Fibroblast of skin of left quadriceps (primary cell): ENCODE data around the gene PTPN11.
"Not testable (repeated sequence)": the region's sequence is repeated elsewhere in the genome, so short reads cannot be mapped to it uniquely, and the experiment has no call there.

Experiments
- DNase-seq, 2 experiments: peaks; one replicate each; pipeline ENCODE4 v3.0.0-alpha.2; 2013; ENCODE audit warnings: low read depth in 2 of 2

Gene PTPN11

DNA sequence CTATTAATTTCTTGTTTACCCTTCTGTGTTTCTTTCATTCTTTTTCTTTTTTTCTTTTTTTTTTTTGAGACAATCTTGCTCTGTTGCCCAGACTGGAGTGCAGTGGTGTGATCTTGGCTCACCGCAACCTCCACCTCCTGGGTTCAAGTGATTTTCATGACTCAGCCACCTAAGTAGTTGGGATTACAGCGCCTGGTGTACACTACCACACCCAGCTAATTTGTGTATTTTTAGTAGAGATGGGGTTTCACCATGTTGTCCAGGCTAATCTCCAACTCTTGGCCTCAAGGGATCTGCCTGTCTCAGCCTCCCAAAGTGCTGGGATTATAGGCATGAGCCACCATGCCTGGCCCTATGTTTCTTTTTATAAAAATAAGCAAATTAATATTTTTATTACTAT, 29.4 kb downstream of the PTPN11 start:
- DNase-seq = not testable (repeated sequence)

DNA sequence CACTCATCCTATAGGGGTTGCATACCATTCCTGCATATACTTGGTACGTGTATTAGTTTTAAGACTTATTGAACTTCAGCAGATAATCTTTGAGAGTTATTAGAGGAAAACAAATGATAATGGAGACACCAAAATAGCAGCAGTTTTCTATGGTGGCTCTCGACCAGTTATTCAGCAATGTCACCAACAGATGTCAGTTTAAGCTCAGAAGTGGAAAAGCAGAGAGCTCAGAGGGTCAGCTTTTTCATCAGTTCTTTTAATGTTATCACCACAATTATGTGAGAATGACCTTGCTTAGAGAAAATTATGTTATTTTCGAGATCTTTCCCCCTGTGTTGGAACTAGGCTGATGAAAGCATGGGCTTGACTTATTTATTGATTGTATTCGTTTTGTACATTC, 32.0 kb downstream of the PTPN11 start:
- no peak for DNase-seq

DNA sequence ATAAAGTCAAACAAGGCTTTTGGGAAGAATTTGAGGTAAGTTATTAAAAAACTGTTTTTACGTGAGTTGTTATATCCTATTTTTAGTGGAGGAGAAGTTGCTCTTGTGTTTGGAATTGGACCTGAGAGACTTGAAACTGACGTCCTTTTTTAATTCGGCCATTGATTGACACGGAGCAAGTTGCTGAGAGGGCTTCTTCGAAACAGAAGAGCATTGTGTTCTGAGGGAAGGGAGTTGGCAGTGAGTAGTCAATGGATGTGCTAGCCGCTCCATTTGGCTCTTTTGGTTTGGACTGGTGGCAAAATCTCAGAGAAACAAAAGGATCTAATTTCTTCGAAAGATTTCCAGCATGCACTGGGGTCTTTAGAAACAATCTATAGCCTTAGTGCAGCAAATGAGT, 37.3 kb downstream of the PTPN11 start:
- DNase-seq = no peak

DNA sequence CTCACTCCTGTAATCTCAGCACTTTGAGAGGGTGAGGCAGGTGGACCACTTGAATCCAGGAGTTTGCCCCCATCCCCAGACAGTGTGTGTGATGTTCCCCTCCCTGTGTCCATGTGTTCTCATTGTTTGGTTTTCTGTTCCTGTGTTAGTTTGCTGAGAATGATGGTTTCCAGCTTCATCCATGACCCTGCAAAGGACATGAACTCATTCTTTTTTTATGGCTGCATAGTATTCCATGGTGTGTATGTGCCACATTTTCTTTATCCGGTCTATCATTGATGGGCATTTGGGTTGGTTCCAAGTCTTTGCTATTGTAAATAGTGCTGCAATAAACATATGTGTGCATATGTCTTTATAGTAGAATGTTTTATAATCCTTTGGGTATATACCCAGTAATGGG, 38.4 kb downstream of the PTPN11 start:
- not testable (repeated sequence) for DNase-seq

DNA sequence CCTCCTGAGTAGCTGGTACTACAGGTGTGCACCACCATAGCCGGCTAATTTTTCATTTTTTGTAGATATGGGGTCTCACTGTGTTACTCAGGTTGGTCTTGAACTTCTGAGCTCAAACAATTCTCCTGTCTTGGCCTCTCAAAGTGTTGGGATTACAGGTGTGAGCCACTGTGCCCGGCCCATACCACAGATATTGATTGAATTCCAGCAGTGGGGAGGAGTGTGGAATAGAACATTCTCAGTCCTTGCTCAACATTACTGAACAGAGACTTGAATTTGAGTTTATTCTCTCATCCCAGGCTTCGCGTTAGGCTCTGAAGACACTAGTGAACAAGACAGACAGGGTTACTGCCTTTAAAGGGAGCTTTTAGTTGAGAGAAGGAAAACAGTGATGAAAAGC, 39.6 kb downstream of the PTPN11 start:
- DNase-seq = no peak

DNA sequence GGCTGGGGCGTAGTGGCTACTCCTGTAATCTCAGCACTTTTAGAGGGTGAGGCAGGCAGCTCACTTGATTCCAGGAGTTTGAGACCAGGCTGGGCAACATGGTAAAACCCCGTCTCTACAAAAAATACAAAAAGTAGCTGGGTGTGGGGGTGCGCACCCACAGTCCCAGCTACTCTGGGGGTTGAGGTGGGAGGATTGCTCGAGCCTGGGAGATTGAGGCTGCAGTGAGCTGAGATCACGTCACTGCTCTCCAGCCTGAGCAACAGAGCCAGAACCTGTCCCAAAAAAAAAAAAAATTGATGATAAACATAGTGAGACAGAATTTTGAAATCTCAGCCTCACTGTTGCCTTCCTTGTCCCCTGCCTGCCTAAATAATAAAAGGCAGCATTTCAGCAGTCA, 40.0 kb downstream of the PTPN11 start:
- no peak for DNase-seq

DNA sequence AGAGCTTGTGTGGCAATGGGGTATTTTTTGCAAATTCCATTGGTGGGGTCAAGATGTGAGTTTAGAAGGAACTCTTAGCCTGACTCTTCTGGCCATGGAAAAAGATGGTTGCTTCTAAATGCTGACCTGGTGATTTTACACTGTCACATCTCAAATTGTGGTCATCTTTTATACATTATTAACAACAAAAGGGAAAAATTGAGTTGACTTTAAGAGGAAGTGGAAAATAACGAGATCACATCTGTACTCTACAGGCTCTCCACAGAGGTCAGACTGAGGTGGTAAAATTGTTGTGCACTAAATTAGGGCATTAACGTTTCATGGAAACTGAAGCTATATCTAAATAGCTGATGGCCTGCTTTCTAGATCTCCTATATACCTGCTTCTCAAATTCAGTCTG, 44.7 kb downstream of the PTPN11 start:
- DNase-seq = no peak

DNA sequence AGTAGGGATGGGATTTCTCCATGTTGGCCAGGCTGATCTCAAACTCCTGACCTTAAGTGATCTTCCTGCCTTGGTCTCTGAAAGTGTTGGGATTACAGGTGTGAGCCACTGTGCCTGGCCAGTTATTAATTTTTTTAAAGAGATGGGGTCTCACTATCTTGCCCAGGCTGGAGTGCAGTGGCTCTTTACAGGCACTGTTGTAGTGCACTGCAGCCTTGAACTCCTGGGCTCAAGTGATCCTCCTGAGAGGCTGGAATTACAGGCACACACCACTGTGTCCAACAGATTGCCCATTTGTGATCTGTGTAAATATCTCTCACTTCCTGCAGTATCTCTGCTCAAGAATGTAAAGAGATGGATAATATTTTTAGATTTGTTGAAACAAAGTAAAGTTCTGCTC, 45.9 kb downstream of the PTPN11 start:
- DNase-seq = no peak

DNA sequence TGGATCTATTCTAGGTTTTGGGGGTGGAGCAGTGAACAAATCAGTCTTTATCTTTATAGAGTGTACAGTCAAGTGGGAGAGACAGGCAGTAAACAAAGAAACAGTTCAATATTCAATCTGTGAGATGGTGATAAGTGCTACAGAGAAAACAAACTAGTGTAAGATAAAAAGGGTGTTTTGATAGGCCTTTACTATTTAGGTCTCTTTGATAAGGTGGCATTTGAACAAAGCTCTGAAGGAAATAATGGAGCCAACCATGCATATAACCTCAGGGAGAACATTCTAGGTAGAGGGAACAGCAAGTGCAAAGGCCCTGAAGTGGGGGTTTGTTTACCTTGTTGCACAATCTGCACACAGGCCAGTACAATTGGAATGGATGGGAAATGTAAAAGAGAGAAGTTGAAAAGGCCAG, 47.3 kb downstream of the PTPN11 start:
- no peak for DNase-seq

DNA sequence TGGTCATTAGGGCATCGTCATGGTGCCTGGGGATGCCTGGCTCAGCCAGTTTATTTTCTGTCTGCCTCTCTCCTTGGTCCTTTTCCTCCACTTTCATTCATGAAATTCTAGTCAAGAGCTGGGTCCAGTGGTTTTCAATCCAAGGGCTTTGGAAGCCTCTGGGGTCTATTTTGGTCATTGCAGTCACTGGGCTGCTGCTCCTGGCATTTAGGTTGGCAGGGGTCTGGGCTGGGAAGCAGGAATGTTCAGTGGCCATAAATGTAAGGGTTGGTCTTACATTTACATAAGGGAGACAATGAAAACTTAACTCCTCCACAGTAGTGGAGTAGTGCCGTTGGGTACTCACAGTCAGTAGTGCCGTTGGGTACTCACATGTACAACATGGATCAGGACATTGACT, 48.1 kb downstream of the PTPN11 start:
- no peak for DNase-seq

DNA sequence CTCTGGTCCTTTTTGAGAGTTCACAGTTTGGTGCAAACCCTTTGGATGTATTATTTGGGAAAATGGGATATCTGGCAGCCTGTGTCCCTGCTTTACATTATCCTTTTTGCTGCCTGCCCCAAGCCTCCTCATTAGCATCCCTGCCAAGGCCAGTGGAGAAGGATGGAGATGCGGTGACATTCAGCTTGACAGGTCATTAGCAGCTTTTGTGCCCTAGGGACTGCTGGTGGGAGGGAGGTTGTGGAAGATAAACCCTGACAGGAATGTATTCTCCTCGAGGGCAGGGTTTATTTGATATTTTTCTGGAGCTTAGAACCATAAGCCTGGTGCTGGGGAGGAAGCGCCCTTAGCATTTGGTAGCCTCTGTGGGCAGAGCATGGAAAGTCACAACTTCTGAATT, 49.3 kb downstream of the PTPN11 start:
- DNase-seq = no peak

DNA sequence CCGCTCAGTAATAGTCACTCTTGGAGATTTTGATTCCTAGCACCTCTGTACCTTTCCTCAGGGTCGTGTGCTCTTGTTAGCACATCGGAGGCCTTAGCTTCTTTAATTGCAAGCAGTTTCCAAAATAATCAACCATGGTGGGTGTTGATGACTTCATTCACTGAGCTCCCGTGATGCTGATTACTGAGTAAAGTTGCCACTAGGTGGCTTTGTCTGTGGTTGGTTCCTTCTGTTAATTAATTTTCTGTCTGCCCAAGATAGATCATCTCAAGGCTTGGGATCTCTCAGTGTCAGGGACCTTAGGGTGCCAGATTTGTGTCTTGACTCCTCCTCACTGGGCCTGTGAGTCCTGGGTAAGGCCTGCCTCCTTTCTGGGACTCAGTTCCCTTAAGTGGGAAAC, 54.3 kb downstream of the PTPN11 start:
- DNase-seq = no peak

DNA sequence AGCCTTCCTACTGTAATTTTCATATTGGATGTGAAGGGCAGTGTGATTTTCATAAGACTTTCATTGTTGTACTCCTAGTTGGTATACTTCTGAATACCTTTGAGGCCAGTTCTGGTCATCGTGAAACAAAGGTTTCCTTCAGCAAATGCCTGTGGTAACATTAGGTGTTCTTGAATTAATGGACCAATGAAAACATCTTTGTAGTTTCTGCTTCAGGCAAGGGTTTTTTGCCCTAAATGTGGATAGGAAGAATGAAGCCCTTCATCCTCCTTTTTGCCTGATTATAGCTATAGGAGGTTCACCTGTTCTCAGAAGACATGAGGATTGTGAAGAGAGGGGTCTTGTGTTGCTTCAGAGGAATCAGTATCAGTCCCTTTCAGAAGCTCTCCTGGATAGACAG, 60.7 kb downstream of the PTPN11 start:
- no peak for DNase-seq

DNA sequence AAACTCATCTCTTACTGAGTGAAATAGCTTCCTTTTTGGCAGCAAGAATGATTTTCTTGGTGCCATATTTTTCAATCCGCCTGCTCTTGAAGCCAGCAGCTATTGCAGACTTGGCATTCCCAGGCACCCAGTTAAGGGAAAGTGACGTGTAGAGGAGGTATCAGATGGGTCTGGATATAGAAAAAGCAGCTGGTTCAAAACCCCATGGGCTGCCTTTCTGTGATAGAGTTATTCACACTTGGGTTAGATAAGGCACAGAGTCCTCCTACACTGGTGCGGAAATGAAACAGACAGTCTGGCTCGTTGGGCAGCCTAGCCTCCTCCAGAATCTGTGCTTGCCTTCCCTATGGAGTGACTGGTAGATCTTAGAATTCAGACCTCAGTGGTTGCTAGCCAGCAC, 62.2 kb downstream of the PTPN11 start:
- no peak for DNase-seq

DNA sequence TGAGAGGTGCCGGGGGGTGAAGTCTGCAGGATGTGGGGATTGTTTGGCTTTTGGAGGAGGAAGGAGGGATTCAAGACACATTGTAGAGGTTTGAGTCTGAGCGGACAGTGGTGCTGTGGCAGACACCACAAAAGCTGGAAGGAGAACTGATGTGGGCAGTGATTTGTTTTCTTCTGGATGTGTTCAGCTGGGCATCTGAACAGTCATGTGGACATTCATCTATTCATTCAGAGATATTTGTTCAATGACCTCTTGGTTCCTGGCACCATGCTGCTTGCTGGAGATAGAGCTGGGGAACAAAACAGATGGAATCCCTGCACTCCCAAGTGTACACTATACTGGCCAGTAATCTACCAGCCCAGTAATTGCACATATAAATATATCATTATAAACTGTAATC, 64.0 kb downstream of the PTPN11 start:
- no peak for DNase-seq

DNA sequence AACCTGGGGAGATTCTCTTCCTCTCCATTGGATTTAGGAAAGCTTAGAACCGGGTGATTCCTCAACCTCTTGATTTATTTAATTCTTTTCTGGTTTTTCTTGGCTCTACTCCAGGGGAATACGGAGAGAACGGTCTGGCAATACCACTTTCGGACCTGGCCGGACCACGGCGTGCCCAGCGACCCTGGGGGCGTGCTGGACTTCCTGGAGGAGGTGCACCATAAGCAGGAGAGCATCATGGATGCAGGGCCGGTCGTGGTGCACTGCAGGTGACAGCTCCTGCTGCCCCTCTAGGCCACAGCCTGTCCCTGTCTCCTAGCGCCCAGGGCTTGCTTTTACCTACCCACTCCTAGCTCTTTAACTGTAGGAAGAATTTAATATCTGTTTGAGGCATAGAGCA, 67.6 kb downstream of the PTPN11 start:
- no peak for DNase-seq

DNA sequence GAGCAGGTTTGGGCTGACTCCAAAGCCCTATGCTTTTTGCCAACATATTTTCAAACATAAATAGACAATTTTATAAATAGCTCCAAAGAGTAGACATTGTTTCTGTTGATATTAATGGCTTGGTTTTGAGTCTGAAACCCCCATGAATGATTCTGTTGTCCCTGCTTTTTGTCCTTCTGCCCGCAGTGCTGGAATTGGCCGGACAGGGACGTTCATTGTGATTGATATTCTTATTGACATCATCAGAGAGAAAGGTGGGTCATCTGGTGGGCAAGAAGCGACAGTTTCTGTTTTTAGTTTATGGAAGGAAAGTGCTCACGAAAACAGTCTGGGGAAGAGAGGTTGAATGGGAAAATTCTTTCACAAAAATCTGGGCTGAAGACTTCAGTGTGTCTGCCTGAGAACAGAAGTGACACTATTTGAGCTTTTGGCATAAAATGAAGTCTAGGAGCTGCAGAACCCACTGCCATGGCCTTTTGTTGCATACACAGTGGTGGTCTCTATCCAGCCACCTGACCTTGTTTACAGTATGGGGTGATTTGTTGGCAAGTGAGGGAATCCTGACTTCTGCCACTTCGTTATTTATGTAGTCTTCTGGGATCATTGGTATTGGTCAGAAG, 69.6 kb downstream of the PTPN11 start:
- DNase-seq = no peak

DNA sequence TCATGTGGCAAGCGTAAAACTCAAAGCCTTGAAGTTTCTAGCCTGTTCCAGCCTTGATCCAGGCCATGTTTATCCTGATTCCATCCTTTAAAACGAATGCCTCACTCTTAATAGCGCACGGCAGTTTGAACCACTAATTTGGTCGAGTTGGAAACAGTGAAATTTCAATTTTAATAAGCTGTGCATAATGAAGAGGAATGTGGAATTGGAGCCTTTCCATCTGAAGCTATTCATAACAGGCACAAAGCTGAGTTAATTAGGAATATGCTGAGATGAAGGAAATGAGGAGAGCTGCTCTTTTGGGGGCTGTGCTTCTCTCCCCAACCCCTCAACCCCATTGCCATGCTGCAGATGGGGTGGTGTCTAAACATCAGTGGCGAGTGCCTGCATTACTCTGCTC, 70.7 kb downstream of the PTPN11 start:
- DNase-seq = no peak

DNA sequence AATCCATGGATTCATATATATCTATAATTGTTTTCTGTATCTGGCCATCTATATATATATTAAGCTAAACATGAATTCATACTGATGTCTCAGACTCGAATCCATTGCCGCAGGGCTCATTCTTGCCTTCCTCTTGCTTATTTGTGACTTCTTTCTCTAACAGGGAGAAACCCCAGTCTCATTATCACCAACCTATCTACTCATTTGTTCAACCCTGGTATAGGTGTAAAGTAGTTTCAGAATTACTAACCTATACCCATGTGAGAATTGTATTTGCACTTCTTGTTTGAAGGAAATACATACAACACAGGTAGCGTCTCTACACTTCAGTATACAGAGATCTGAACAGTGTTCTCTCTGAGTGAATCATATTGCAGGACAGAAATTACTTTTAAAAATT, 77.7 kb downstream of the PTPN11 start:
- DNase-seq = no peak

DNA sequence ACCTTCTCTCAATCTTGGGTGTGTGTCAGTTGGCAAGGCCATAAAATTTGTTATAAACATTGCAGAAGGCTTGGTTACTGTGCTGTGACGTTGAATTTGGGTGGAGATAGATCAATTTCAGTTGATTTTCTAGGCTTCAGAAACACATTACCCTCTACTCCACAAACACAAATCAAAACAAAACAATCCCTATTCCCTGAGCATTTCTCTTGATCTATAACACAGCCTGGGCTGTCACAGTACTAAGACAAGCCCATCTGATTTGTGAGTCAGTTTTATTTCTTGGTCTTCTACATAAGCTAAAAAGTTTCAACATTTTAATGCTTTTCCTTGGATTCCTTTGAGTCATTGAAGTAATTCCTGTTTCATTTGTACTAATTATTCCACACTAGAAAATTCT, 79.8 kb downstream of the PTPN11 start:
- DNase-seq = no peak

DNA sequence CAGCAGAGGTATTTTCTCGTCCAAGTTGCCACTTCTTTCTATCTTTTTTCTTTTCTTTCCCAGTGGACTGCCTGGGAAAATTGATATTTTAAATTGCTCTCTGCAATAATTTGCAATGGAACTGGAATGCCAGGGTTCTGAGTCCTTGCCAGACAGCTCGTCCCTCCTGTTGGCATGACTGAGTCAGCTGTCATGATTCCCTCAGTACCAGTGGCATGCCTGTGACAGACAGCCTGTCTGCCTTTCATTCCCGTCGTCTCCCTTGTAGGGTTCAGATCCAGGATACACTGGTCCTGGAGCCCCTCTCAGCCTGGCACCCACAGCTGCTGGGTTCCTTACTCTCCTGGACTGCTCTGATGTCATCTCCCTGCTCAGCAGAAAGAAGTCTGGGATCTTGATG, 84.8 kb downstream of the PTPN11 start:
- no peak for DNase-seq

DNA sequence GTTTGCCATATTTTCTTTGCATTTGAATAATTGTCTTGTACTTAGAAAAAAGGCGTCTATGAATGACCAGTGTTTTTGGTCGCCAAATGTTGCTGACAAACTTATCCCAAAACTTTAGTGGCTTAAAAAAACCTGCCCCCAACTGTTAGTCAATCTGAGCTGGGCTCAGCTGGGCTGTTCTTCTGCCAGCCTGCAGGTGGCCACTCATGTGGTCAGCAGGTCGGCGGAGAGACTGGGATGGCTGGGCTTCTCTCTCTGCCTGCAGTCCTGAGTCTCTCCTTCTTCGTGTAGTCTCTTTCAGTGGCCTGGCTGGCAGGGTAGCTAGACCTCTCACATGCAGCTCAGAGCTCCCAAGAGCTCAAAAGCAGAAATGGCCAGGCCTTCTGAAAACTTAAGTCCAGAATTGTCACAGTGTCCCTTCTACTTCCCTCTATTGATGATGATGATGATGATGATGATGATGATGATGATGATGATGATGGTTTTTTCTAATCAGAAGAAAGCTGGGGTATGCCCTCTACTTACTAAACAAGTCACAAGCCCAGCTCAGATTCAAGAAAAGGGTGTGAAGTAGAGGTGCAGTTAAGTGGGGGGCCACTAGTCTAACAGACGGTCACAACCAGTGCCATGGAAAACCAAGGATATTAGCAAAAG, 87.9 kb downstream of the PTPN11 start:
- DNase-seq = no peak

DNA sequence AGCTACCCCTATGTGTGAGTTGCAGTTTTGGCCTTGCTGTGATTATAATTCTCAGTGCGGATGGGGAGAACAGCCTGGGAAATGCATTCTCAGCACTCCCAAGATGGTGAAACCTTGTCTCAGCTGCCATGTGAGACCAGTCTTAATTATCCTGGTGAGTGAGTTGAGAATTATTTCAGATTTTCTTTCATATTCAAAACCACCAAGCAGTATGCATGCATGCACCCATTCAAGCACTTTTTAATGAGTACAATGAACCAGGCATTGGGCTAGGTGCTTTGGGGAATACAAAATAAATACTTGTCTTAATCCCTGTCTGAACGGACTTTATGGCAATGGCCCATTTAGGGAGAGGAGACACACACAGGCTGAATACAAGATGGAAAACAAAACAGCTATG, 94.7 kb downstream of the PTPN11 start:
- no peak for DNase-seq

DNA sequence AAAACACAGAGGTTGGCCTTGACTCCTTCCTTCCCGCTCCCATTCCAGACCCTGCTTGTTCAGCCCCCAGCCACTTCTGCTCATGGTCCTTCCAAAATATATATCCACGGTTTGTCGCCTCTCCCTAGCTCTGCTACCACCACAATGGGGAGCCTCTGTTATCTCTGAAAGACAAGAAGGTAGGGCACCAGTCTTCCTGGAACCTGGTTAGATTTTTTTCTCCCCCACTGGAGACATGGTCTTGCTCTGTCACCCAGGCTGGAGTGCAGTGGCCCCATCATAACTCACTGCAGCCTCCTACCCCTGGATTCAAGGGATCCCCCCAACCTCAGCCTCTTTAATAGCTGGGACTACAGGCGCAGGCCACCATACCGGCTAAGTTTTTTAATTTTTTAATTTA, 95.7 kb downstream of the PTPN11 start:
- DNase-seq = no peak
